HG02884 (cell line): Measurements from ENCODE around the gene IL32.

ENCODE experiments used
- ATAC-seq: cut with Tn5 transposase; IDR thresholded peaks from one replicate; pipeline ENCODE4 v1.9.1; 2021; ENCODE audit warnings: mild to moderate bottlenecking, moderate library complexity; ENCODE audit not compliant: unreplicated experiment

Gene IL32

DNA sequence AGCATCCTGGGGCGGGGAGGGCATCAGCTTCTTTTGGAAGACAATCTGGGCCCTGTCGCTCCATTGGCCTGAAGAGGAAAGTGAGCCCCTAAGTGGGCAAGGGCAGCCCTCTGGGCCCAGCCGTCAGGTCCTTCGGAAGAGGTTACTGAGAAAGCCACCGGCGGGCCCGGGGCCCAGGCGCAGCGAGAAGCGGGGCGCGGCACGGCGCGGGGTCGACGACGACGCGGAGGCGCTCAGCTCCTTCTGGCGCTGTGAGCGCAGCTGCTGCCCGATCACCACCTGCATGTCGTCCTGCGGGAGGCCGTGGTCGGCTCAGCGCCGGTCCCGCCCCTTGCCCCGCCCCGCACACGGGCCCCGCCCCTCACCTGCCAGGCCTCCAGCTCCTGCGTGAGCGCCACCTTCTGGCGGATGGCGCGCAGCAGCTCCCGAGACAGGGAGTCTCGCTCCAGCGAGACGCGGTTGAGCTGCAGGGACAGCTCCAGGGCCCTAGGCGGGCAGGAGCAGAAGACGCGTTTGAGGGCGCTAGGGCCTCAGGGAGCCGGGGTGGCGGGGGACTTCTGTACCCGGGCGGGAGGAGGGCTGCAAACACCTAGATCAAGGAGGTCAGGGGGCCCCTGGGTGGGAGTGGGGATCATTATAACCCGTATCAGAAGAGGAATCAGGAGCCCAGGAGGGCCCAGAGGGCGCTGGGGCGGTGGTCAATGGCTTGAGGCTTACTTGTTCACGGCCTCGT, 37.3 kb upstream of the IL32 start:
- no peak for ATAC-seq

- no peak for ATAC-seq
Measured at GRCh38 chr16:3028716-3029319, 36.6 kb upstream of the IL32 start.

DNA sequence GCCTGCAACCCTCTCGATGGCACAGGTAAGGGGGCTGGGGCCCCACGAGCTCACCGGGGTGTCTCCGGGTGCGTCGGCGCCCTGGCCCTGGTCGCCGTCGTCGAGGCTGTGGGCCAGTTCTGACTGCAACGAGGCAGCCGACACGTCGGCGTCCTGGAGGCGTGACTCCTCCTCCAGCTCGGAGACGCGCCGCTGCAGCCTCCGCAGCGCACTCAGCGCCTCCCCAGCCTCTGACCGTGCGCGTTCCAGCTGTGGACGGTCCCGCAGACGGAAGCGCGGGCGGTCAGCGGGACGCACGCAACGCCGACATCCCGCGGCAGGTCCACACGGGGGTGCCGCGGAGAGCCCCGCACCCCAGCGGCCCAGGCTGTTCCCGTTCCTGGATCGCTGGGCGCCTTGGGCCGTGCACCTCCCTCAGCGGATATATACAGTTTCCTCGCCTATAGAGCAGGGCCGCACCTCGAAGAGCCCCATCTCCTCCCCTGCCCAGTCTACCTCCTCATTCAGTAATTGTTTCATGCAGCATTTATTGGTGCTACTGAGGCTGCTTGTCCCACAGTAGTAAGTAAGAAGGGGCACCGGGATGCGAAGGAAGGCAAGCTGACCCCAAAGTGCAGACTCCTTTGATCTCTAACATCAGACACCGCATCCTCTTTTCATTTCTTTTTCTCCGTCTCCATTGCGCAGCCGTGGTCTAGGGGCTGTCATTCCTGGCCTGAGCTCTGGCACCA, 35.8 kb upstream of the IL32 start:
- no peak for ATAC-seq

- no peak for ATAC-seq
Measured at GRCh38 chr16:3030222-3031212, 34.9 kb upstream of the IL32 start.

DNA sequence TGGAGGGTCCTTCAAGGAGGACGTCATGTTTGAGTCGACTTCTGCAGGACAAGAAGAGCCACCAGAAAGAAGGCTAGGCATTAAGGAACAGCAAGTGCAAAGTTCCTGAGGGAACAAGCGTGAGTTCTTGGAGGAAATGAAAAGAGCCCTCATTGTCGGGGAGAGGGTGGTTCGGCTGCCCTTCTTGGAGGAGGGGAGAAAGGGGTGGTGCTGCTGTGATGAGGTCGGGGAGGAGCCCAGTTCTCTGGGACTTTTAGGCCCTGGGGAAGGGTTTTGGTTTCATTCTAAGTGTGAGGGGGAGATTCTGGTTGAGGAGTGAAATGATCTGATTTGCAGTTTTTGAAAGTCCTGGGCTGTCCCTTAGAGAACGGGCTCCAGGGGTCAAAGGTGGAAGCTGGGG, 32.8 kb upstream of the IL32 start:
- ATAC-seq = no peak

DNA sequence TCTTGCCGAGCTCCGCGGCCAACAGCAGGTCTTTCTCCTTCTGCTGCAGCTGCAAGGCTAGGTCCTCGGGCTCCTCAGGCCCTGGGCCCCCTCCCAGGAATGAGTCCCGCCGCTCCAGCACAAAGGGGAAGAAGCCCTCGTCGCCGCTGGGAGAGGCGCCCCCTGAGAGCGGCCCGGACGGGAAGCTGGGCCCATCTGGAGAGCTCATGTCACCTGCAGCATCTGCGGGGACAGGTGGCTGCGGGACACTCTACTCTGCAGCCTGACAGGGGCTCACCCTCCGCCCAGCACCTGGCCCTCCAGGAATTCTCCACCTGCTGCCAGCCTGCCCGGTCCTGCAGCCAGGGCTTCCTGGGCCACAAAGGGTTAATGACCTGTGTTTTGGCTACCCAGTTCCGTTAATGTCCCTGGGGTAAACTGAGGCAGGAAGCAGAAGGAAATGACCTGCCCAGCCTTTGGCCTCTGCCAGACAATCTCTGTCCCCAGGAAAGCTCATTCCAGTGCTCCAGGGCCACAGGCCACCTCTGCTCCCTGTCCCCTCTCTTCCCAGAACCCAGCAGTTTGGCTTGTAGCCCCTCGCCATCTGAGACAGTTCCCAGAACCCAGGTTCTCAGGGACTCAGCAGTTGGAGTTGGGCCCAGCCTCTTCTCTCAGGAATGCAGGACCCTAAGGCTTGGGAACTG, 30.0 kb upstream of the IL32 start:
- ATAC-seq = no peak

DNA sequence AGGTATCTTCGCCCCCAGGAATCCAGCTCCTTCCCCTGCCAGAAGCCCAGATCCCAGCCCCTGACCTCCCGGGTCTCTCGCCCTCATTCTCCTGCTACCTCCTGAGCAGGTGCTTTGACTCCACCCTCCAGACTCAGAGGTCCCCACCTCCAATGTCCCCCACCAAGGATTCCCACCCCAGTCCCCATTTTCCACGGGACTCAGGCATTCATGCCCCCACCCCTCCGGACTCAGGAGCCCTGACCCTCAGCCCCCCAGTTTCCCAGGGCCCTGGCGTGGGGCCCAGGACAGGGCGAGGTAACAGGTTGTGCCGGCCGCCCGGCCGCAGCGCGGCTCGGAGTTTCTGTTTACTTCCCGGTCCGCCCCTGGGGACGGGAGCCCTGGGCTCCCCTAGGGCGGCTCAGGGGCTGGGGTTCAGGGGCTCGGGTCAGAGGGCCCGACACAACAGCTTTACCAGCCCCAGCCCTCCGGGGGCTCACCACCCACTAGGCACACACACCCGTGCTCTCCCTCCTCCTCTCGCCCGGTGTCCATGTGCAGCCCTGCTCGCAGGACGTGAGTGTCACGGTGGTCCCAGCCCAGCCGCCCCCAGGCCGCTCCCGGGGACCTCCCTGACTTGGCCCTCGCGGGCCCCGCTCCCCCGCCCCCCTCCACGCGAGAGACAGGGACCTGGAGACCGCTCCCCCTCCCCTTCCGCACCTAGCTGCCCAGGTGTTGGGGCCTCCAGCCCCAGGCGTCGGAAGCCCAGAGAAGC, 29.3 kb upstream of the IL32 start:
- no peak for ATAC-seq

- ATAC-seq = no peak
Measured at GRCh38 chr16:3036726-3037315, 28.6 kb upstream of the IL32 start, which contains the start of gene BICDL2. Gene BICDL2 (minus strand): TSS chr16:3036944. CDS start chr16:3035496, 1,448 bp downstream.

DNA sequence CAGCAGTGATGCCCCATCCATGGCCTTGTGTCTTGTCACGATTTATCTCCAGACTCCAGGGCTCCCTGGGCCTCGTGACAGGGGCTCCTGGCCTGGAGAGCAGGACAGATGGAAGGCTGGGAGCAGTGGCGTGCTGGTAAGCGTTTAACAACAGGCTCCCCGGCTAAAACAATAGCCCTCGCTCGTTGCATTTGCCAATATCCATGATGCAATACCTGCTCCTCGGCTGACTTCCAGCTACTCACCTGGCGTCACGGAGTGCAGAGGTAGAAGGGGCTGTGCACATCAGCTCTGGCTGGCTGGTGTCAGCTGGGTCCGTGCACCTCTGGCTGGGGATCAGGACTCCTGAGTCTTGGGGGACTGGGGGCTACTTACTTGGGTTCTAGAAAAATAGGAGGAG, 27.2 kb upstream of the IL32 start:
- ATAC-seq = no peak

- ATAC-seq = no peak
Measured at GRCh38 chr16:3038896-3039295, 26.5 kb upstream of the IL32 start.

GRCh38 chr16:3042376-3042775, 23.1 kb upstream of the IL32 start:
- ATAC-seq = no peak

- no peak for ATAC-seq
Measured at GRCh38 chr16:3044708-3045107, 20.7 kb upstream of the IL32 start.

DNA sequence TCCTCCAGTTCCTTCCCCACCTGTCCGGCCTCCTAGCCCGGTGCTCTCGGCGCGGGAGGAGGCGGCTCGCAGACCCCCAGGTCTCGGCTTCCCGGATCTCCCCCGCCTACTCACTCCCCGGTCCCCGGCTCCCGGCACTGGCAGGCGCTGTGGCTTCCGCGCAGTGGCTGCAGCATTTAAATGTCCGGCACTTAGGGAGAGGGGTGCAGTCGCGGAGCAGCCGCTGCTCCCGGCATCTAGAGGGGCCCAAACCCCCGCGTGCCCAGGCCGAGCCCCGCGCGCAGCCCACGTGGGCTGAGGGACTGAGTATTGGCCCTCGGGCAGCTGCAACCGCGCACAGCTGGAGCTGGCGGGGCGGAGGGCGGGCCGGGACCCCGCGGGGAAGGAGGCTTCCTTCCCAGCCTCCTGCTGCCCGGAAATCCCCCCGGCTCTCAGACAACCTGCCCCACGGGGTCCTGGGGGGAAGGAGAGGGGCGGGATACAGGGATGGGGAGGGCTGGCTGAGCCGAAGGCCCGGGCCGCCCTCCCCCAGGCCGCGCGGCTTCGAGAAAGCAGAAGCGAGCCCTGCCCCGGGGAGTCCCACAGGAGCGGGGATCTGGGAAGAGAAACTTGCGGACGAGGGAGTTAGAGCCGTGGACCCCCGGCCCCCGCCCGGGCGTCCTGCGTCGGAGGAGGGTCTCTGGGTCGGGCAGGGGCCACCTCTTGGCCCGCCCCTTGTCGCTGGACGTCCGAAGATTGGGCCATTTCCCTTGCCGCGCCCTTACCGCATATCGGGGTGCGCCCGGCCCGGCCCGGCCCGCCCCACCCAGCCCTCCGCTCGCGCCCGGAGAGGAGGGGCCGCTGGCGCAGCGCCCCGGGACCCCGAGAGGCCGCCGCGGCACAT, 19.4 kb upstream of the IL32 start, which contains the start of gene MMP25:
Gene MMP25, plus strand, starts transcription at position 804 of the 883 bp plus-strand sequence. CDS start 357 bp downstream, outside the sequence.
- ATAC-seq = no peak

DNA sequence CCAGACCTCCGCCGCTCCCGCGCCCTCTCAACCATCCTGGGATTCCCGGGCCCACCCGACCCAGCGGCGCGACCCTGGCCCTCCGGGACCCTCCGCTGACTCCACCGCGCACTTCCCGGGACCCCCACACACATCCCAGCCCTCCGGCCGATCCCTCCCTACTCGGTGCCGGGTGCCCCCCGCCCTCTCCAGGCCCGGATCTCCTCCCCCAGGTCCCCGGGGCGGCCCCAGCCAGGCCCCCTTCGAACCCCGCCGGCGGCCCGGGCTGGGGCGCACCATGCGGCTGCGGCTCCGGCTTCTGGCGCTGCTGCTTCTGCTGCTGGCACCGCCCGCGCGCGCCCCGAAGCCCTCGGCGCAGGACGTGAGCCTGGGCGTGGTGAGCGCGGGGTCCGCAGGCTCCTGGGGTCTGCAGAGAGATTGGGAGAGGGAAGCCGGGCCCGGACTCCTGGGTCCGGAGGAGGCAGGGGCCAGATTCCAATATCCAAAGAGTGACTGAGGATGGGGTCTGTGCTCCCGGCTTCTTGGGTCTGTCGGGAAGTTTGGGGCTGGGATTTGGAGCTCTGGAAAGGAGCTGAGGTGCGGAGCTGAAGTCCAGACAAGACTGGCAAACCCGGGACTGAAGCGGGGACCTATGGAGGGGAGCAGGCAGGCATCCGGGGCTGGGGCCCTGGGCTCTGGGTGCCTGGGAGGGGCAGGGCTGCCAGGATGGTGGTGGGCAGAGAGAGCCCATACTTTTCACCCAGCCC, 18.6 kb upstream of the IL32 start:
- ATAC-seq = no peak

- no peak for ATAC-seq
Measured at GRCh38 chr16:3047387-3047720, 18.1 kb upstream of the IL32 start.

GRCh38 chr16:3049921-3050481, 15.4 kb upstream of the IL32 start:
- no peak for ATAC-seq

GRCh38 chr16:3050487-3050886, 15.0 kb upstream of the IL32 start:
- no peak for ATAC-seq
